GM12878 (cell line): ENCODE data around the gene PDCD10. TPM values are rescaled to one million over a fixed set of nuclear protein-coding genes. Genes with fewer than 3 reads are reported as not detected.

Experiments
- ATF7 ChIP-seq: fragments of 450-650 bp; IDR thresholded peaks from 2 replicates; pipeline ENCODE4 v1.6.1; 2016; ENCODE audit warnings: low read depth, mild to moderate bottlenecking
- CBX3 ChIP-seq: fragments of 200-600 bp; sonication (generic); IDR thresholded peaks from 2 replicates; pipeline ENCODE4 v1.6.1; 2016; ENCODE audit warnings: low read depth, borderline replicate concordance
- CREB1 ChIP-seq: IDR thresholded peaks from 2 replicates; pipeline ENCODE4 v1.6.1; 2012; ENCODE audit warnings: low read depth, mild to moderate bottlenecking, inconsistent platforms
- CTCF ChIP-seq, 3 experiments: IDR thresholded peaks in 2 of 3; conservative IDR thresholded peaks in 1 of 3; 2 replicates each; pipeline ENCODE4 v1.5.1; 2011; ENCODE audit warnings: low read depth in 3 of 3, low read length in 3 of 3, mild to moderate bottlenecking in 3 of 3, control low read depth in 2 of 3, moderate library complexity in 2 of 3, inconsistent platforms in 1 of 3, mixed read lengths in 1 of 3; ENCODE audit not compliant: control insufficient read depth in 2 of 3, insufficient read depth in 1 of 3; ENCODE audit errors: extremely low read depth in 1 of 3
- HDAC2 ChIP-seq: fragments of 200-600 bp; sonication (generic); IDR thresholded peaks from 2 replicates; pipeline ENCODE4 v1.6.1; 2017
- KAT2A ChIP-seq: conservative IDR thresholded peaks from 2 replicates; pipeline ENCODE4 v1.6.1; 2011; ENCODE audit warnings: low read depth, low read length; ENCODE audit not compliant: control insufficient read depth
- MEF2A ChIP-seq: IDR thresholded peaks from 2 replicates; pipeline ENCODE4 v1.6.1; 2011; ENCODE audit warnings: low read depth, mild to moderate bottlenecking, low read length, moderate library complexity; ENCODE audit not compliant: insufficient read depth
- NFIC ChIP-seq: IDR thresholded peaks from 2 replicates; pipeline ENCODE4 v1.6.1; 2012; ENCODE audit warnings: low read depth, mild to moderate bottlenecking, inconsistent platforms, low read length, moderate library complexity
- PKNOX1 ChIP-seq: fragments of 450-650 bp; IDR thresholded peaks from 2 replicates; pipeline ENCODE4 v1.6.1; 2016; ENCODE audit warnings: mild to moderate bottlenecking
- POLR2A ChIP-seq: IDR thresholded peaks from 2 replicates; pipeline ENCODE4 v1.6.1; 2011; ENCODE audit warnings: low read depth, mild to moderate bottlenecking, low read length
- RB1 ChIP-seq: fragments of 450-650 bp; formaldehyde crosslinking; IDR thresholded peaks from 2 replicates; pipeline ENCODE4 v1.6.1; 2017; ENCODE audit warnings: mild to moderate bottlenecking, borderline replicate concordance
- RFX5 ChIP-seq: IDR thresholded peaks from 2 replicates; pipeline ENCODE4 v1.6.1; 2011; ENCODE audit warnings: low read depth, low read length, improper control_type of control experiment
- SIX5 ChIP-seq: IDR thresholded peaks from 2 replicates; pipeline ENCODE4 v1.6.1; 2011; ENCODE audit warnings: mild to moderate bottlenecking, low read depth, low read length, moderate library complexity; ENCODE audit not compliant: severe bottlenecking
- SMC3 ChIP-seq: IDR thresholded peaks from 2 replicates; pipeline ENCODE4 v1.6.1; 2011; ENCODE audit warnings: low read length, improper control_type of control experiment, borderline replicate concordance
- TCF12 ChIP-seq: IDR thresholded peaks from 2 replicates; pipeline ENCODE4 v1.6.1; 2011; ENCODE audit warnings: low read depth, mild to moderate bottlenecking, low read length
- ZNF217 ChIP-seq: fragments of 450-650 bp; IDR thresholded peaks from 2 replicates; pipeline ENCODE4 v1.6.1; 2017; ENCODE audit warnings: antibody characterized with exemption, mild to moderate bottlenecking
- ZNF384 ChIP-seq: IDR thresholded peaks from 2 replicates; pipeline ENCODE4 v1.6.1; 2012; ENCODE audit warnings: low read depth, mild to moderate bottlenecking, low read length, improper control_type of control experiment, borderline replicate concordance
- ZZZ3 ChIP-seq: IDR thresholded peaks from 2 replicates; pipeline ENCODE4 v1.6.1; 2011; ENCODE audit warnings: low read depth; ENCODE audit not compliant: control insufficient read depth, insufficient read length
- polyA plus RNA-seq, 11 experiments: library from polyadenylated mRNA; depleted of rRNA in 4 of 11; unstranded in 6 of 11; stranded (reverse) in 5 of 11; fragments of >200 nt; fragmentation: Nextera tagmentation in 4 of 11; fragmentation: Illumina TruSeq in 1 of 11; extraction: Ambion mirVana in 4 of 11; extraction: Trizol in 1 of 11; gene quantifications; 1 replicate in 1 of 11; 2 replicates in 10 of 11; pipeline versions ENCODE4 v1.2.1 to v1.2.3, GENCODE V29; 2011 to 2016; ENCODE audit warnings: inconsistent platforms in 2 of 11, missing spikeins in 2 of 11, low read depth in 1 of 11
- total RNA-seq, 4 experiments: library from RNA; depleted of rRNA in 3 of 4; stranded (reverse); fragments of >200 nt in 3 of 4; fragmentation: Illumina TruSeq in 1 of 4; extraction: Trizol in 1 of 4; gene quantifications; 2 replicates each; pipeline versions ENCODE4 v1.2.1 to v1.2.3, GENCODE V29; 2013 to 2021
- TF ChIP-seq, protein P1 (sequence below): IDR thresholded peaks from 2 replicates; pipeline ENCODE4 v1.6.1; 2011; ENCODE audit warnings: low read depth, mild to moderate bottlenecking, low read length, moderate library complexity, borderline replicate concordance; ENCODE audit errors: extremely low read depth
- TF ChIP-seq, protein P2 (sequence below): IDR thresholded peaks from 2 replicates; pipeline ENCODE4 v1.6.1; 2012; ENCODE audit warnings: low read length, inconsistent platforms
- TF ChIP-seq, protein P3 (sequence below): fragments of 450-650 bp; IDR thresholded peaks from 2 replicates; pipeline ENCODE4 v1.6.1; 2017; ENCODE audit warnings: low read depth, mild to moderate bottlenecking, moderate library complexity

Gene PDCD10
- total and polyA plus RNA-seq, 10 of the 15 experiments (the other 5 are each of a cell fraction or from before 2014, with no cell fraction given), result 64.1 to 247 (median 125) TPM

- TF ChIP-seq CREB1 (no peak), ZNF217 (peak; percentile 90), PKNOX1 (peak; percentile 44; the same call in 1 of the 2 replicates), HDAC2 (no peak), SMC3 (no peak), POLR2A (no peak), SIX5 (no peak), CTCF (IDR thresholded peaks at IDR 0.05 in 2 of 3, conservative IDR thresholded peaks at IDR 0.05 in 1 of 3; ENCODE audit: control insufficient read depth in 2 of 3, extremely low read depth in 1 of 3, insufficient read depth in 1 of 3, low read depth in 3 of 3, low read length in 3 of 3) (no peak), RFX5 (no peak), CBX3 (no peak), MEF2A (peak; percentile 85), TCF12 (no peak), ZZZ3 (no peak), ATF7 (peak; percentile 52; the same call in 1 of the 2 replicates), NFIC (peak; percentile 60), RB1 (no peak), ZNF384 (peak; percentile 15; the same call in 1 of the 2 replicates), KAT2A (no peak)
- TF ChIP-seq, protein P1, sequence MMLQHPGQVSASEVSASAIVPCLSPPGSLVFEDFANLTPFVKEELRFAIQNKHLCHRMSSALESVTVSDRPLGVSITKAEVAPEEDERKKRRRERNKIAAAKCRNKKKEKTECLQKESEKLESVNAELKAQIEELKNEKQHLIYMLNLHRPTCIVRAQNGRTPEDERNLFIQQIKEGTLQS, result no peak
- TF ChIP-seq, protein P2, sequence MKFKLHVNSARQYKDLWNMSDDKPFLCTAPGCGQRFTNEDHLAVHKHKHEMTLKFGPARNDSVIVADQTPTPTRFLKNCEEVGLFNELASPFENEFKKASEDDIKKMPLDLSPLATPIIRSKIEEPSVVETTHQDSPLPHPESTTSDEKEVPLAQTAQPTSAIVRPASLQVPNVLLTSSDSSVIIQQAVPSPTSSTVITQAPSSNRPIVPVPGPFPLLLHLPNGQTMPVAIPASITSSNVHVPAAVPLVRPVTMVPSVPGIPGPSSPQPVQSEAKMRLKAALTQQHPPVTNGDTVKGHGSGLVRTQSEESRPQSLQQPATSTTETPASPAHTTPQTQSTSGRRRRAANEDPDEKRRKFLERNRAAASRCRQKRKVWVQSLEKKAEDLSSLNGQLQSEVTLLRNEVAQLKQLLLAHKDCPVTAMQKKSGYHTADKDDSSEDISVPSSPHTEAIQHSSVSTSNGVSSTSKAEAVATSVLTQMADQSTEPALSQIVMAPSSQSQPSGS, result peak; percentile 39; the same call in 1 of the 2 replicates
- TF ChIP-seq, protein P3, sequence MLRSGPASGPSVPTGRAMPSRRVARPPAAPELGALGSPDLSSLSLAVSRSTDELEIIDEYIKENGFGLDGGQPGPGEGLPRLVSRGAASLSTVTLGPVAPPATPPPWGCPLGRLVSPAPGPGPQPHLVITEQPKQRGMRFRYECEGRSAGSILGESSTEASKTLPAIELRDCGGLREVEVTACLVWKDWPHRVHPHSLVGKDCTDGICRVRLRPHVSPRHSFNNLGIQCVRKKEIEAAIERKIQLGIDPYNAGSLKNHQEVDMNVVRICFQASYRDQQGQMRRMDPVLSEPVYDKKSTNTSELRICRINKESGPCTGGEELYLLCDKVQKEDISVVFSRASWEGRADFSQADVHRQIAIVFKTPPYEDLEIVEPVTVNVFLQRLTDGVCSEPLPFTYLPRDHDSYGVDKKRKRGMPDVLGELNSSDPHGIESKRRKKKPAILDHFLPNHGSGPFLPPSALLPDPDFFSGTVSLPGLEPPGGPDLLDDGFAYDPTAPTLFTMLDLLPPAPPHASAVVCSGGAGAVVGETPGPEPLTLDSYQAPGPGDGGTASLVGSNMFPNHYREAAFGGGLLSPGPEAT, result peak; percentile 63
- TF ChIP-seq, all 136 proteins: peak for 14
These were observed 38.9 kb upstream of the PDCD10 start (continued) for GRCh38 chr3:167773584-167773983.
